Right renal cortex interstitium (tissue), 3 donors: Measurements from ENCODE around the gene USP21. TPM values are rescaled to one million over a fixed set of nuclear protein-coding genes. Genes with fewer than 3 reads are reported as not detected.

ENCODE experiments used
- DNase-seq, 3 donors: peaks; one replicate each; pipeline ENCODE4 v3.0.0-alpha.2; 2013; ENCODE audit warnings: low read depth in 3 of 3, low spot score in 2 of 3
- polyA plus RNA-seq, 3 donors: library from polyadenylated mRNA; unstranded; fragments of 120-200 nt; gene quantifications; one replicate each; pipeline ENCODE4 v1.2.1, GENCODE V29; 2013; ENCODE audit not compliant: insufficient read length in 3 of 3

The USP21 gene
- polyA plus RNA-seq, 3 donors = 43.4 to 48.1 (median 47.9) TPM

- no peak for DNase-seq
These were observed 47.9 kb downstream of the USP21 start for GRCh38 chr1:161207173-161207572.

- no peak for DNase-seq
These were observed 50.6 kb downstream of the USP21 start for GRCh38 chr1:161209790-161210409.

GRCh38 chr1:161214369-161214768 lies 55.1 kb downstream of the USP21 start:
- DNase-seq = no peak

- DNase-seq = no peak
These were observed 55.8 kb downstream of the USP21 start, which contains the start of gene FCER1G for GRCh38 chr1:161215076-161215475. FCER1G (plus strand) TSS chr1:161215295; CDS start chr1:161215322, 27 bp downstream.

Other genes starting within 250 kb of the USP21 start
- gene ITLN2, start 204.7 kb upstream of the USP21 start, polyA plus RNA-seq = under 1 TPM in 1 of 3 donors, not detected in 2; 0.47 TPM
- gene F11R, start 138.3 kb upstream of the USP21 start, polyA plus RNA-seq = 100 to 1,000 TPM in 1 of 3 donors, 10 to 100 TPM in 2; 93.8 to 100 (median 93.9) TPM
- gene TSTD1, start 120.5 kb upstream of the USP21 start, polyA plus RNA-seq = 10 to 100 TPM; 43.0 to 52.1 (median 49.5) TPM
- gene USF1, start 113.5 kb upstream of the USP21 start, polyA plus RNA-seq = 10 to 100 TPM; 55.5 to 60.9 (median 60.2) TPM
- 1 to 10 TPM; 1.9 to 2.2 (median 2.0) TPM for gene ARHGAP30, start 89.6 kb upstream of the USP21 start, polyA plus RNA-seq
- 1 to 10 TPM; 1.4 to 3.9 (median 3.5) TPM for gene NECTIN4, start 69.9 kb upstream of the USP21 start, polyA plus RNA-seq
- gene KLHDC9, start 61.1 kb upstream of the USP21 start, polyA plus RNA-seq = 10 to 100 TPM; 16.4 to 18.7 (median 17.6) TPM
- 10 to 100 TPM; 79.7 to 87.7 (median 84.3) TPM for gene PFDN2, start 41.5 kb upstream of the USP21 start, polyA plus RNA-seq
- 10 to 100 TPM; 49.0 to 52.7 (median 51.3) TPM for gene NIT1, start 41.4 kb upstream of the USP21 start, polyA plus RNA-seq
- gene DEDD, start 26.8 kb upstream of the USP21 start, polyA plus RNA-seq = 10 to 100 TPM; 41.5 to 46.0 (median 43.2) TPM
- gene UFC1, start 5.5 kb upstream of the USP21 start, polyA plus RNA-seq = 100 to 1,000 TPM; 173 to 177 (median 174) TPM
- 10 to 100 TPM; 31.9 to 38.8 (median 35.0) TPM for gene PPOX, start 6.9 kb downstream of the USP21 start, polyA plus RNA-seq
- 10 to 100 TPM; 31.5 to 37.3 (median 34.1) TPM for gene B4GALT3, start 18.0 kb downstream of the USP21 start, polyA plus RNA-seq
- gene ADAMTS4, start 39.6 kb downstream of the USP21 start, polyA plus RNA-seq = 1 to 10 TPM in 2 of 3 donors, under 1 TPM in 1; 0.83 to 1.1 (median 1.1) TPM
- gene NDUFS2, start 42.9 kb downstream of the USP21 start, polyA plus RNA-seq = 100 to 1,000 TPM; 206 to 223 (median 214) TPM
- 10 to 100 TPM; 13.8 to 15.6 (median 14.4) TPM for gene FCER1G, start 55.8 kb downstream of the USP21 start, polyA plus RNA-seq
- gene APOA2, start 64.1 kb downstream of the USP21 start, polyA plus RNA-seq = 1 to 10 TPM in 2 of 3 donors, not detected in 1; 2.0 to 4.4 TPM
- gene TOMM40L, start 66.6 kb downstream of the USP21 start, polyA plus RNA-seq = 10 to 100 TPM; 15.9 to 16.7 (median 16.4) TPM
- 1 to 10 TPM; 1.5 to 4.7 (median 4.1) TPM for gene NR1I3, start 78.7 kb downstream of the USP21 start, polyA plus RNA-seq
- 1 to 10 TPM in 1 of 3 donors, under 1 TPM in 2; 0.86 to 1.4 (median 0.96) TPM for gene PCP4L1, start 99.2 kb downstream of the USP21 start, polyA plus RNA-seq
- 1 to 10 TPM; 3.0 to 3.6 (median 3.1) TPM for gene MPZ, start 150.5 kb downstream of the USP21 start, polyA plus RNA-seq
- 100 to 1,000 TPM; 283 to 300 (median 290) TPM for gene SDHC, start 154.9 kb downstream of the USP21 start, polyA plus RNA-seq
- gene CFAP126, start 208.4 kb downstream of the USP21 start, polyA plus RNA-seq = 10 to 100 TPM; 13.6 to 17.6 (median 15.8) TPM